Caco-2 (cell line): ENCODE measurements around the gene DDOST. TPM values are rescaled to one million over a fixed set of nuclear protein-coding genes. Genes with fewer than 3 reads are reported as not detected.

Experiments used
- total RNA-seq: library from RNA; stranded (reverse); gene quantifications from 2 replicates; pipeline ENCODE4 v1.2.3, GENCODE V29; 2022

DDOST gene
- total RNA-seq, 1 experiment from 2014 or later: 339 TPM

Other genes with a start within 250 kb of the DDOST start
- gene CAMK2N1, start 175.2 kb downstream of the DDOST start, total RNA-seq: 47.5 and 55.0 TPM in 2 replicates
- gene MUL1, start 153.2 kb downstream of the DDOST start, total RNA-seq: 18.3 and 18.7 TPM in 2 replicates
- gene FAM43B, start 108.8 kb downstream of the DDOST start, total RNA-seq: 3.6 and 4.4 TPM in 2 replicates
- 0.95 TPM in 1 of 2 replicates, not detected in the other for gene CDA, start 72.3 kb downstream of the DDOST start, total RNA-seq
- gene PINK1, start 27.9 kb downstream of the DDOST start, total RNA-seq: 18.4 and 23.2 TPM in 2 replicates
- 1.3 and 1.5 TPM in 2 replicates for gene KIF17, start 56.6 kb upstream of the DDOST start, total RNA-seq
- 2.8 and 3.5 TPM in 2 replicates for gene SH2D5, start 71.3 kb upstream of the DDOST start, total RNA-seq
- gene HP1BP3, start 125.9 kb upstream of the DDOST start, total RNA-seq: 222 and 240 TPM in 2 replicates